Liver (tissue), 3 donors: ENCODE results near the gene SPATS2L.

Experiments used
- GABPA ChIP-seq, 2 donors: IDR thresholded peaks in 1 of 2; conservative IDR thresholded peaks in 1 of 2; 2 replicates each; pipeline ENCODE4 v1.6.1; 2016; ENCODE audit warnings: antibody characterized with exemption in 2 of 2, mild to moderate bottlenecking in 1 of 2, moderate library complexity in 1 of 2
- JUND ChIP-seq, 2 donors: IDR thresholded peaks; 2 replicates each; pipeline ENCODE4 v1.6.1; 2016; ENCODE audit warnings: antibody characterized with exemption in 2 of 2
- TAF1 ChIP-seq: conservative IDR thresholded peaks from 2 replicates; pipeline ENCODE4 v1.6.1; 2016; ENCODE audit warnings: antibody characterized with exemption, mild to moderate bottlenecking
- TF ChIP-seq, protein P1 (sequence below): fragments of 150-350 bp; IDR thresholded peaks from 2 replicates; pipeline ENCODE4 v1.5.1; 2017; ENCODE audit warnings: improper control_type of control experiment, low read depth, low read length; ENCODE audit not compliant: missing input control
- TF ChIP-seq, protein P2 (sequence below): IDR thresholded peaks from 2 replicates; pipeline ENCODE4 v1.6.1; 2016; ENCODE audit warnings: antibody characterized with exemption
- donor health status: healthy.
- donor health status: healthy.

DNA sequence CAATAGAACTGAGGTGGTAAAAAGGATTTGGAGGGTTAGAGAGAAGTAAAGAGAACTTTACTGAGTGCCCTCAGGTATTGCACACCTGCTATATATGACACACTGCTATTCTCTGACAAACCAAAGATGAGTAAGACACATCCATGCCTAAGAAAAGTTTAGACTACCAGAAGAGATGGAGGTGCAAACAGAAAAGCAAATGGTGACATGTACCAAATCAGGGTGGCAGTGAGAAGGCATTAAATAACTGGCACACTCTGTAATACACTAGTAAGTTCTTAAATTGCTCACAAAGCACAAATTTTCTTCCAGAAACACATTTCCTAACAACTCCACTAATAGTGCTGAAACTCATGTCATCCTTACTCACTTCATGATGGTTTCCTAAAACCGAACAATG is 114.8 kb downstream of the SPATS2L start:
- TF ChIP-seq, protein P1, sequence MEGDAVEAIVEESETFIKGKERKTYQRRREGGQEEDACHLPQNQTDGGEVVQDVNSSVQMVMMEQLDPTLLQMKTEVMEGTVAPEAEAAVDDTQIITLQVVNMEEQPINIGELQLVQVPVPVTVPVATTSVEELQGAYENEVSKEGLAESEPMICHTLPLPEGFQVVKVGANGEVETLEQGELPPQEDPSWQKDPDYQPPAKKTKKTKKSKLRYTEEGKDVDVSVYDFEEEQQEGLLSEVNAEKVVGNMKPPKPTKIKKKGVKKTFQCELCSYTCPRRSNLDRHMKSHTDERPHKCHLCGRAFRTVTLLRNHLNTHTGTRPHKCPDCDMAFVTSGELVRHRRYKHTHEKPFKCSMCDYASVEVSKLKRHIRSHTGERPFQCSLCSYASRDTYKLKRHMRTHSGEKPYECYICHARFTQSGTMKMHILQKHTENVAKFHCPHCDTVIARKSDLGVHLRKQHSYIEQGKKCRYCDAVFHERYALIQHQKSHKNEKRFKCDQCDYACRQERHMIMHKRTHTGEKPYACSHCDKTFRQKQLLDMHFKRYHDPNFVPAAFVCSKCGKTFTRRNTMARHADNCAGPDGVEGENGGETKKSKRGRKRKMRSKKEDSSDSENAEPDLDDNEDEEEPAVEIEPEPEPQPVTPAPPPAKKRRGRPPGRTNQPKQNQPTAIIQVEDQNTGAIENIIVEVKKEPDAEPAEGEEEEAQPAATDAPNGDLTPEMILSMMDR, result no peak
- no peak for TF ChIP-seq TAF1
- TF ChIP-seq JUND (IDR thresholded peaks at IDR 0.05), result no peak
- no peak for TF ChIP-seq GABPA (IDR thresholded peaks at IDR 0.05 in 1 of 2, conservative IDR thresholded peaks at IDR 0.05 in 1 of 2)
- TF ChIP-seq, protein P2, sequence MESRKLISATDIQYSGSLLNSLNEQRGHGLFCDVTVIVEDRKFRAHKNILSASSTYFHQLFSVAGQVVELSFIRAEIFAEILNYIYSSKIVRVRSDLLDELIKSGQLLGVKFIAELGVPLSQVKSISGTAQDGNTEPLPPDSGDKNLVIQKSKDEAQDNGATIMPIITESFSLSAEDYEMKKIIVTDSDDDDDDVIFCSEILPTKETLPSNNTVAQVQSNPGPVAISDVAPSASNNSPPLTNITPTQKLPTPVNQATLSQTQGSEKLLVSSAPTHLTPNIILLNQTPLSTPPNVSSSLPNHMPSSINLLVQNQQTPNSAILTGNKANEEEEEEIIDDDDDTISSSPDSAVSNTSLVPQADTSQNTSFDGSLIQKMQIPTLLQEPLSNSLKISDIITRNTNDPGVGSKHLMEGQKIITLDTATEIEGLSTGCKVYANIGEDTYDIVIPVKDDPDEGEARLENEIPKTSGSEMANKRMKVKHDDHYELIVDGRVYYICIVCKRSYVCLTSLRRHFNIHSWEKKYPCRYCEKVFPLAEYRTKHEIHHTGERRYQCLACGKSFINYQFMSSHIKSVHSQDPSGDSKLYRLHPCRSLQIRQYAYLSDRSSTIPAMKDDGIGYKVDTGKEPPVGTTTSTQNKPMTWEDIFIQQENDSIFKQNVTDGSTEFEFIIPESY, result no peak
